Mucosa of stomach (tissue), 1 donor: ENCODE data around the gene BLACAT1.

Experiments used
- H3K27me3 ChIP-seq: one replicate; pipeline ENCODE4 v1.7.0; 2013; ENCODE audit warnings: mild to moderate bottlenecking, low read length; ENCODE audit not compliant: control insufficient read depth, insufficient read depth
- H3K36me3 ChIP-seq: one replicate; pipeline ENCODE4 v1.7.0; 2013; ENCODE audit warnings: low read length; ENCODE audit not compliant: control insufficient read depth, insufficient read depth
- H3K4me1 ChIP-seq: one replicate; pipeline ENCODE4 v1.7.0; 2013; ENCODE audit warnings: mild to moderate bottlenecking, low read length; ENCODE audit not compliant: control insufficient read depth, insufficient read depth
- H3K4me3 ChIP-seq: one replicate; pipeline ENCODE4 v1.7.0; 2013; ENCODE audit warnings: low read length
- H3K9ac ChIP-seq: one replicate; pipeline ENCODE4 v1.7.0; 2013; ENCODE audit warnings: mild to moderate bottlenecking, low read length, moderate library complexity
- H3K9me3 ChIP-seq: one replicate; pipeline ENCODE4 v1.7.0; 2013; ENCODE audit warnings: mild to moderate bottlenecking, low read length, moderate library complexity; ENCODE audit not compliant: control insufficient read depth
- donor health status: Pancreatic carcinoma.

BLACAT1 gene

DNA sequence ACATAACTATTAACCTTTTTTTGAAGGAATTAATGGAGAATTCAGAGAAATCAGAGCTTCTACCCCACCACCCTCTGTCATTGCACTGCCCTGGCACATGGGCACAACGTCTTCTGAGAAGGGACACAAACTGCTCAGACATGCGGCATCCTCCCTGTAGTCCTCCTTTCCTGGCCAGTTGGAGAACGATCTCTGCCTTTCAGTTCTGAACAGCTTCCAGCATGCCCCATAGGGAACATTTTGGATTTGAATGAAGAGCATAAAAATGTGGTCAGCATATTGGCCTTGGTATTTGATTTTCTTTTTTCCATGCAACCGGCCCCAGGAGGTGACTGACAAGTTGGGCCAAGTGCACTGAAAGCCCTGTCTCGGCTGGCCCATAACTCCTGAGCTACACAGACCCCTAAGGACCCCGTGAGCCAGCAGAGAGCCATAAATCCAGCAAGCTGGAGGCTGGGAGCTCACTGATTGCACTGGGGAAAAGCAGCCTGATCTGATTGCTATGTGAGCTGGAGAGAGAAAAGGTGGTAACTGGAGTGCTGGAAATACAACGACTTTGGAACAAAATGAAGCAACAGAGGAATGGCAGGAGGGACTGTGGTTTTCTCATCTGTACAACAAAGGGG is 10.9 kb upstream of the BLACAT1 start:
- Histone ChIP-seq H3K27me3 (no peaks in the 10 kb centered on the region), H3K9ac (no peak overlapping the region), H3K4me1 (peaks cover 10% of the 10 kb centered on the region)

DNA sequence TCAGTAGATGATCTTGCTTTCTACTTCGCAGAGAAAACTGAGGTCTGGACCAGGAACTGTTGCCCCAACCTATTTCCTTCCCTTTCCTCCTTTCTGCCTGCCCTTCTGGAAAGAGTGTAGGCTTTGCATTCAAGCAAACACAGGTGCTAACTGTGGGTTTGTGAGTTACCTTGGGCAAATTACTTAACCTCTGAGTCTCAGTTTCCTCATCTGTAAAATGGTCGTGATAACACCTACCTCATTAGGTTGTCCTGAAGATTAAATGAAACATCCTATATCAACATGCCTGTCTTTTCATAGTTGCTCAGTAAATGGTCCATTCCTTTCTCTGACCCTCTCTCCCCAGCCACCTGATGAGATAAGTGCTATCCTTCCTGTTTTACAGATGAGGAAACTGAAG is 9.5 kb upstream of the BLACAT1 start:
- Histone ChIP-seq H3K27me3 (no peaks in the 10 kb centered on the region), H3K4me3 (no peak overlapping the region), H3K4me1 (peaks cover 10% of the 10 kb centered on the region), H3K36me3 (no peaks in the 10 kb centered on the region), H3K9ac (no peak overlapping the region), H3K9me3 (no peaks in the 10 kb centered on the region)

More for the DNA sequence above, 10.9 kb upstream of the BLACAT1 start:
- Histone ChIP-seq H3K9me3 (no peaks in the 10 kb centered on the region), H3K4me3 (no peak overlapping the region), H3K36me3 (no peaks in the 10 kb centered on the region)

DNA sequence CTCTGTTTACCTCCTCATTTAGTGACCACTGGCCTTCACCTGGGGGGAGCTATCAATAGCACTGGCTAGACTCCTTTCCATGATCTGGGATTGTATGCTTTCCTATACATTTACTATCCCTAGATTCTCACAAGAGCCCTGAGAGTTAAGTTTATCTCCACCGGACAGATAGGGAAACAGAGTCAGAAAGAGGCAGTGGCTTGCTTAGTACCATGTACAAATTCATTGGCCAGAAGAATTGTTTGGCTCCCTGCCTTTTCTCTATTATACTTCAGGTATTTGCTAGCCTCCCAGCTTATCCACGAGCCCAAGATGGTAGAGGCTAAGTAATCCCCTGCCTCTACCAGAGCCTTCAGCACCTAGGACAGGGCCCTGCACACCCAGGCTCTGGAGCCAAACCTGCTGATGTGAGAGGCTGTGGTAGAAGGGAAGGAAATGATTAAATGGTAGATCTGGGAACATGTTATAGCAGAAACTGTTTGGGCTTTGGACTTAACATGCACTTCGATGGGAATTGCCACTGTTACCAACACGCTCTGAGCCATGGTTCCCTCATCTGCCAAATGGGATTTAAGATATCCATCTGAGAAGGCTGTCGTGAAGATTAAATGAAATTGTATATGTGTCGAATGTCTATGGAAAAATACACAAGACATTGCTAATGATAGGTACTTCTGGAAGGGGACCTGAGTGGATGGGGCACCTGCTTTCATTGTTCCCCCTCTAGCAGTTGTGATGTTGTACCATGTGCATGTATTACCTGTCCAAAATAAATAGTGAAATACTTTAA is 3.1 kb upstream of the BLACAT1 start:
- Histone ChIP-seq H3K36me3 (no peaks in the 10 kb centered on the region), H3K4me1 (peaks cover 15% of the 10 kb centered on the region), H3K4me3 (no peak overlapping the region), H3K9ac (no peak overlapping the region), H3K27me3 (peaks cover 55% of the 10 kb centered on the region), H3K9me3 (no peaks in the 10 kb centered on the region)

DNA sequence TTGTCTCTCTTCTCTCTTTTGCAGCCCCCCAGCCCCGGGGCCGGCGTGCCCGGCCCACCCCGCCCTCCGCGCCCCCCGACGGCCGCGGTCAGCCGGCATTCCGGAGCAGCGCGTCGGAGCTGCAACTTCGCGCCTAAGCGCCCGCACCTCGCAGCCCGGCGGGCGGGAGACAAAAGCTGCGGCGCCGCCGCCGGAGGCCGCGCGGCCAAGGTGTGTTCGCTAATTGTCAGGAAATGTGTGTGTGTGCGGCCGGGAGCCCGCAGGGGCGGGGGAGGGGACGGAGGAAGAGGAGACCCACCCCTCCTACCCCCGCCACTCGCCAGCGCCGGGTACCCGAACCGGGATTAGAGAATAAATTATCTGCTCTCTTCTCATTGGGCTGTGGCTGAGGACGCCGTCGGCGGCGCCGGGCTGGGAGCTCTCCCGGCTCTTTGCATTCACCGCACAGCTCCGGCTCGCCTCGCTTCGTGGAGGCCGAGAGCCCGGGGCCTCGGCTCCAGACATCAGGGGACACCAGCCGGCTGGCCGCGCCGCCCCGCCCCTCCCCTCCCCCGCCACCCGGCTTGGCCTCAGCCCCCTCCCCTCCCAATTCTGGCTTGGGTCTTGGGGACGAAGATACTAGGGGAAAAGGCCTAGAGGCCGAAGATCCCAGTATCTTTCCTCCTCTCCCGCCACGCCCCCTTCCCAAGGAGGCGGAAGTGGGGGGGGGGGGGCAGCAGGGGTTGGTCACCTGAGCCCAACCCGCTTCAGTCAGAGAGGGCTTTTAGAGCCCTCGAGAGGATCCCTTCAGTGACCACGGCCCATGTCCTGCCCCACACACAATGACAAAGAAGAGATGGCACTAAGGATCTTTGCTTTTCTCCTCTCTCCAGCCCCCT is 1.3 kb upstream of the BLACAT1 start:
- no peaks in the 10 kb centered on the region for H3K9me3 ChIP-seq
- no peaks in the 10 kb centered on the region for H3K36me3 ChIP-seq
- no peak overlapping the region for H3K9ac ChIP-seq
- H3K4me3 ChIP-seq, result no peak overlapping the region
- peaks cover 74% of the 10 kb centered on the region for H3K27me3 ChIP-seq
- peaks cover 21% of the 10 kb centered on the region for H3K4me1 ChIP-seq

DNA sequence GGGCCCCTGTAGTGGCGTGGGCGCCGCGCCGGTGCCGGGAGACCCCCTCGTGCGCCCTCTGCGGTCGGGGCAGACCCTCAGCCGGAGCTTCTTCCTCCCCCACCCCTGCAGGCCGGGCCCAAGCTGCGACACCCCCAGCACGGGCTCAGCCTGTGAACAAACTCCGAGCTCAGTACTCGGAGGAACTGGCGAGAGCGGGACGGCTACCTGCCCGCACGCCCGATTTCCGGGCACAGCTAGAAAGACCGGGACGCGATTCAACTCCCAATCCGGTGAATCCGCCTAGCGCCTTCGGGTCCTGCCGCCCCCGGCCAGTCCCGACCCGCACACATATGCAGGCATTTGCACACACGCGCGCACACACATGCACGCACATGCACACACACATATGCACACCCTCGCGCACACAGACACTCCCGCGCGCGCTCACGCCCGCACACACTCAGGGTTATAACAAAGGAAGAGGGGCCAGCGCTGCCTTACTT is 580 bp upstream of the BLACAT1 start:
- no peaks in the 10 kb centered on the region for H3K36me3 ChIP-seq
- peaks cover 80% of the 10 kb centered on the region for H3K27me3 ChIP-seq
- no peak overlapping the region for H3K4me3 ChIP-seq
- H3K9me3 ChIP-seq, result no peaks in the 10 kb centered on the region
- peaks cover 21% of the 10 kb centered on the region for H3K4me1 ChIP-seq
- no peak overlapping the region for H3K9ac ChIP-seq

DNA sequence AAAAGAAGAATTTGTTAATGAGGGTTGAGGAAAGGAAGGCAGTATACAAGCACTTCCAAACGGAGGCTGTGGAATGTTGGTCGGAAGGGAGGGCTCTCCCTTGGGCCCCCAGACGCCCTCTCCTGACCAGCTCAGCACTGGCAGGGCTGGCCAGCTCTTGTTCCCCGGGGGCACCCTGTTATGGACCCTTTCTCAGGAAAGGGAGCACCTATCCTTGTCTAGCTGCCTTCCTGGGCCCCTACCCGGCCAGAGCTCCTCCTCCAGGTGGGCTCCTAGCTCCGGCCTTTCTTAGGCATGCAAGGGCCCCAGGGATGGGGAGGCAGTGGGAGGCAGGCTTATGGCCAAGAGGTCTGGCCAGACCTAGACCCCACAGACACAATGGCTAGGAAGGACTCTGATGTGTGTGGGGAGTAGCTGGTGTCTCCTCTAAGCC is 926 bp downstream of the BLACAT1 start:
- H3K9me3 ChIP-seq, result no peaks in the 10 kb centered on the region
- H3K4me3 ChIP-seq, result no peak overlapping the region
- no peaks in the 10 kb centered on the region for H3K36me3 ChIP-seq
- H3K27me3 ChIP-seq, result peaks cover 90% of the 10 kb centered on the region
- H3K4me1 ChIP-seq, result peaks cover 31% of the 10 kb centered on the region
- H3K9ac ChIP-seq, result no peak overlapping the region

DNA sequence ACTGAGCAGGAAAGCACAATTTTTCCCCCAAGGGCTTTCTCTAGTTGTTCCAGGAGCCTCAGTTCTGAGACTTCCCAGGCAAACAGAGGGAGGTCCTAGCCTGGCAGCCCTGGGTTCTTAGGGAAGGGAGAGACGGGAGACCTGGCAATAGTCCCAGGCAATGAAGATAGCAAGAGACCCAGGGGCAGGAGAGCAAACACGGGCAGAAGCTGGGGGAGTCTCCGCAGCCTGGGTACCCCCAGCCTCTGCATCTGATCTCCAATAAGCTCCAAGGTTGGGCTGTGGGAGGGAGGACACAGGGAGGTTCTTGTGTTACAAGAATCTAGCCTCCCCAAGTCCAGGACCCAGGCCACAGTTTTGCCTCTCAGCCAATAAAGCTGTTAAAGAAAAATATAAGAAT is 2.4 kb downstream of the BLACAT1 start:
- H3K4me1 ChIP-seq, result peaks cover 42% of the 10 kb centered on the region
- no peaks in the 10 kb centered on the region for H3K36me3 ChIP-seq
- no peaks in the 10 kb centered on the region for H3K9me3 ChIP-seq
- H3K9ac ChIP-seq, result no peak overlapping the region
- H3K4me3 ChIP-seq, result no peak overlapping the region
- H3K27me3 ChIP-seq, result peaks cover 81% of the 10 kb centered on the region

DNA sequence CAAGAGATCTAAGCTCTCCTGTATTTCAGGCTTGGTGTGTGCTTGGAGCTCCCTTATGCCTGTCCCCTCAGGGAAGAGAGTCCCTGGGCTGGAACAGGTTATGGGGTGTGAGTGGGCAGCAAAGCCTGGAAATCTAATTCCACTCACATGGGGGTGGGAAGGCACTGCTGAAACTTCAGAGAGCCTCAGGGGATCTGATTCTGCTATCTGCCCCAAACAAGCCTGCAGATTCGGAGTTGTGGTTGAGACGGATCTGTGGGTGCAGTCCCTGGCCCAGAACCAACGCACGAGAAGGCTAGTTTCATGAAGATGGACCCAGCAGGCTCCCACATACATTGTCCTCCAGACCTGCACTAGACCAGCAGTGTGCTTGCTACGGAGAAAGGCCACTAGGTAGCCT is 2.9 kb downstream of the BLACAT1 start:
- H3K4me1 ChIP-seq, result peaks cover 46% of the 10 kb centered on the region

DNA sequence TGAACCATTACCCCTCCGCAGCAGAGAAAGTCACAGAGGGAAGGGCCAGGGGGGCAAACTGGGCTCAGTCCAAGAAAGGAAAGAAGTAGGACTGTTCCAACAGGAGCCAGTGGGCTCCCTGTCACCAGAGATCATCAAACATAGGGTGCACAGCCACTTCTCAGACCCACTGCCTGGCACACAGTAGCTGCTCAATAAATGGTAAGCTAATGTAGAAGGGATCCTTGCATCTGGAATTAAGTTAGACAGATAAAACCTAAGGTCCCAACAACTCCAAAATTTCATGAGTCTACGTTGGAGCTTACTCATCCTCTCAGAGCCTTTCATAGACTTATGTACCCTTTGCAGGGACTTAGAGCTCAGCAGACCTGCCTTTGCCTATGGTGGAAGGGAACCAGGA is 3.5 kb downstream of the BLACAT1 start:
- Histone ChIP-seq H3K9me3 (no peaks in the 10 kb centered on the region), H3K9ac (no peak overlapping the region), H3K4me1 (peaks cover 52% of the 10 kb centered on the region), H3K36me3 (no peaks in the 10 kb centered on the region), H3K4me3 (no peak overlapping the region), H3K27me3 (peaks cover 75% of the 10 kb centered on the region)

More for the DNA sequence above, 2.9 kb downstream of the BLACAT1 start:
- no peak overlapping the region for H3K4me3 ChIP-seq
- H3K9ac ChIP-seq, result no peak overlapping the region
- peaks cover 76% of the 10 kb centered on the region for H3K27me3 ChIP-seq
- no peaks in the 10 kb centered on the region for H3K36me3 ChIP-seq
- no peaks in the 10 kb centered on the region for H3K9me3 ChIP-seq

DNA sequence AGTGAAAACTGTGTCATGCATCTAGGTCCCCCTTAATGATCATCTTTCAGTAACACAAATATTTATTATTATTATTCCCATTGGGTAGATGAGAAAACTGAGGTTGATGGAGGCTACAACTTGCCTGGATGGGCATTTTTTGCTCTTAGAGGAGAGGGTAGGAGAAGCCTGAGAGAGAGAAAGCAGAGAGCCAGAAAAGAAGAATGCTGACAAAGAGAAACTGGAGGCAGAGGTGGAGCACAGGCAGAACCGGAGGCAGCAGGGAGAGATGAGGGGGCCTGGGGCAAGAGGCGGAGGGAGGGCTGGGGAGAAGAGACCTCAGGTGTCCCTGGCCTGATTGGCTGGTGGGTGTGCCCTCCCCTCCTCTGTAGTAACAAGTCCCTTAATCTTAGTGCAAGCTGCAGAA is 4.1 kb downstream of the BLACAT1 start:
- Histone ChIP-seq H3K4me1 (peaks cover 49% of the 10 kb centered on the region), H3K27me3 (peaks cover 73% of the 10 kb centered on the region)

DNA sequence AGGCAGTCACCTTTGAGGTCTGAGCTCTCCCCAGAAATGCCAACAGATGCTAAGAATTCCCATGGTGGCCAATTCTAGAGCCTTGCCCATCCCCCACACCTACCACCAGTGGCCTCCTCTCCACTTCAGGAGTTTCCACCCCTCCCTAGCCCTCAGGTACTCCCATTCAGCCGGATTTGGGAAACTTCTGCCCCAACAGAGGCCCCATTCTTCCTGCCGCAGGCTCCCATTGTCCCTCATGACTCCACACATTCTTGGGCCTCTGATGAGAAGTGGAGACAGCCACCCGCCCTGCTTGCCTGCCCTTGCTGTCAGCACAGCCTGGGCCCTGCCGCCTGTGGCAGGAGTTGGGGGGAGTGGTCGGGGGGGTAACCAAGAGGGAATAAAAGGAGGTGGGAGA is 4.6 kb downstream of the BLACAT1 start:
- peaks cover 44% of the 10 kb centered on the region for H3K4me1 ChIP-seq
- no peaks in the 10 kb centered on the region for H3K9me3 ChIP-seq
- H3K9ac ChIP-seq, result no peak overlapping the region
- H3K36me3 ChIP-seq, result no peaks in the 10 kb centered on the region
- no peak overlapping the region for H3K4me3 ChIP-seq
- peaks cover 68% of the 10 kb centered on the region for H3K27me3 ChIP-seq

More for the DNA sequence above, 4.1 kb downstream of the BLACAT1 start:
- Histone ChIP-seq H3K36me3 (no peaks in the 10 kb centered on the region), H3K9ac (no peak overlapping the region), H3K4me3 (no peak overlapping the region), H3K9me3 (no peaks in the 10 kb centered on the region)

DNA sequence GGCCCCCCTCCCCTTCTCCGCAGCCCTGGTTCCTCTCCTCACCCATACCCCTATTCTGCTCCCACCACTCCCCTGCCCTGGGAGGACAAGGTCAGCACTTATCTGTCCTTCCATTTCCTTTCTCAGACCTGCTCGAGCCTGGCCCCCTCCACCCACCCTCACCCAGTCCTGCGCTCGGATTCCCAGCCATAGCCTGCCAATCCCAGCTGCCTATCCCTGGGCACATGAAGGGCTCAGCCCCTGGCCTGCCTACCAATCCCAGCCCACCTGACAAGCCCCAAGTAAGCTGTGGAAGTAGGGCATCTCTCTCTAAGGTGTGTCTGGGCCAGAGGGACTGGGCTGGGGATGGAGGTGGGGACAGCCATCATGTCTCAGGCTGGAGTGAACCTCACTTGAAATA is 5.4 kb downstream of the BLACAT1 start:
- Histone ChIP-seq H3K36me3 (no peaks in the 10 kb centered on the region), H3K4me1 (peaks cover 38% of the 10 kb centered on the region), H3K27me3 (peaks cover 60% of the 10 kb centered on the region), H3K9ac (no peak overlapping the region), H3K4me3 (no peak overlapping the region), H3K9me3 (no peaks in the 10 kb centered on the region)
